ENCODE measurements around the gene OR2T1.
"Not testable (repeated sequence)": the region's sequence is repeated elsewhere in the genome, so short reads cannot be mapped to it uniquely, and the experiment has no call there.

The OR2T1 gene

DNA sequence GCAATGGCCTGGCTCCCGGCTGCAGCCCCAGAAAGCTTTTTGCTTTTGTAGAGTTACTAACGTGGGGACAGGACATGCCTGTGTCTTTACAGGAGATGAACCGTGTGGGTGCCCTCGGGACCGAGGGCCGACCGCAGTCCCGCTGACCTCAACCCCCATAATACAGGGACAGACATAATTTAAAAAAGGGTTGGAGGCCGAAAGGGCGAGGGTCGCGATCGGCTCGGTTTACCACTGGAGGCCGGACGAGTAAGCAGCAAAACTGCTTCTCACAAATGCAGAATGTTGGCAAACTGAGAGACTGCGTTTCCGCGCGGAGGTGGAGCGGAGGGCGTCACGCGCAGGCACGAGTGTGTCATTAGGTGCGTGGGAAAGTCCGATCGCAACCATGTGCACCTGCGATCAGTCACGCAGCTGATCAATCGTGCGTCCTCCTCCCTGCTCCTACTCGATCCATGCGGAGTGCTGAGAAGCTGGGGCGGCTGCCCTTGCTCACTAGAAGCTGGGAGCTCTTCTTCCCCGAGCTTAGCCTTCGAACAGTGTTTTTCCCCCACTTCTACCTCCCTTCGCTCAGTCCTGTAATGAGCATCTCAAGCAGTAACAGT is 31.1 kb downstream of the OR2T1 start:
- DNase-seq; H3K27ac ChIP-seq; intact Hi-C loops (cut with DNase I; ENCODE audit: low total_unique reads): not testable (repeated sequence)

GRCh38 chr1:248434913-248435312 is 32.1 kb downstream of the OR2T1 start:
- H3K27ac ChIP-seq; H3K4me3 ChIP-seq; H3K4me1 ChIP-seq; H3K36me3 ChIP-seq; H3K27me3 ChIP-seq; DNase-seq; intact Hi-C loops (cut with DNase I; ENCODE audit: low total_unique reads); H3K9me3 ChIP-seq: not testable (repeated sequence)

More for the DNA sequence above, 31.1 kb downstream of the OR2T1 start:
- H3K27me3 ChIP-seq, H3K36me3 ChIP-seq, H3K4me1 ChIP-seq, H3K9me3 ChIP-seq, H3K4me3 ChIP-seq: not testable (repeated sequence)

DNA sequence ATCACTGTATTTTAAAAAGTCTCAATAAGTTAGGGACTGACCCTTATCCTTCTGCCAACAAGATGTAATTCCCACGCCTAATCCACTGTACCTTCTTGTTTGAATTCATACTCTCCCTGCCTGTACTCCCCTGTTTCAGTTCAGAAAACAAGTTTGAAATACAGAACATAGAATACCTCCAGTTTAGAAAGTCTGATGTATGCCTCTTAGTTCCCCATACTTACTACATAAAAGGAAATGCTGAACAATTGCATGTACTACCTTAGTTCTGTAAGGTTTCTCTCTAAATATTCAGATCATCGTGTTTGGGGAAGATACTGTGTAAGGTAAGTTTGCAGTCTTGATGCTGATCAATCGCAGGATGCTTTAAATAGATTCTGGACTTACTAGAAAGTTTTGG is 33.5 kb downstream of the OR2T1 start:
- intact Hi-C loops (cut with DNase I; ENCODE audit: low total_unique reads); H3K27me3 ChIP-seq; DNase-seq; H3K36me3 ChIP-seq; H3K4me3 ChIP-seq; H3K27ac ChIP-seq; H3K9me3 ChIP-seq; H3K4me1 ChIP-seq: not testable (repeated sequence)

GRCh38 chr1:248438668-248439067 is 35.8 kb downstream of the OR2T1 start:
- H3K4me3 ChIP-seq; H3K4me1 ChIP-seq; H3K27me3 ChIP-seq; H3K27ac ChIP-seq; H3K36me3 ChIP-seq; intact Hi-C loops (cut with DNase I; ENCODE audit: low total_unique reads); DNase-seq; H3K9me3 ChIP-seq: not testable (repeated sequence)

DNA sequence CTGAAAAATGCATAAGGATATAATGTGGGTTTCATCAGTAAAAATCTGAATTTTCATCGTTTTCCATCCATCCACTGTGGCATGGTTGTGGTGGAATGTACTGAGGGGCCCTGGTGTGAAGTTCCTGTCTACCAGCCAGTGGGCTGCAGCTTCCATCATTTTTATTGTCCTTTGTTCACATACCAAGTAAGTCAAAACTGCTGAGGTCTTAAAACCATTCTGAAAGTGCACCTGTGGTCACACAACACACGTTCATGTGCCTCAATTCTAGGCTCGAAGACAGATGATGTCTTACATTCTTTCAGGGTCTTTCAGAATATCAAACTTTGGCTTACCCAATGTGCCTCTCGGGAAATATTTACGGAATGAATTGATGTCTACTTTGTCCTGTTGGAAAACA is 36.4 kb downstream of the OR2T1 start:
- DNase-seq; H3K4me3 ChIP-seq; H3K27me3 ChIP-seq; intact Hi-C loops (cut with DNase I; ENCODE audit: low total_unique reads); H3K9me3 ChIP-seq; H3K36me3 ChIP-seq; H3K4me1 ChIP-seq; H3K27ac ChIP-seq: not testable (repeated sequence)

DNA sequence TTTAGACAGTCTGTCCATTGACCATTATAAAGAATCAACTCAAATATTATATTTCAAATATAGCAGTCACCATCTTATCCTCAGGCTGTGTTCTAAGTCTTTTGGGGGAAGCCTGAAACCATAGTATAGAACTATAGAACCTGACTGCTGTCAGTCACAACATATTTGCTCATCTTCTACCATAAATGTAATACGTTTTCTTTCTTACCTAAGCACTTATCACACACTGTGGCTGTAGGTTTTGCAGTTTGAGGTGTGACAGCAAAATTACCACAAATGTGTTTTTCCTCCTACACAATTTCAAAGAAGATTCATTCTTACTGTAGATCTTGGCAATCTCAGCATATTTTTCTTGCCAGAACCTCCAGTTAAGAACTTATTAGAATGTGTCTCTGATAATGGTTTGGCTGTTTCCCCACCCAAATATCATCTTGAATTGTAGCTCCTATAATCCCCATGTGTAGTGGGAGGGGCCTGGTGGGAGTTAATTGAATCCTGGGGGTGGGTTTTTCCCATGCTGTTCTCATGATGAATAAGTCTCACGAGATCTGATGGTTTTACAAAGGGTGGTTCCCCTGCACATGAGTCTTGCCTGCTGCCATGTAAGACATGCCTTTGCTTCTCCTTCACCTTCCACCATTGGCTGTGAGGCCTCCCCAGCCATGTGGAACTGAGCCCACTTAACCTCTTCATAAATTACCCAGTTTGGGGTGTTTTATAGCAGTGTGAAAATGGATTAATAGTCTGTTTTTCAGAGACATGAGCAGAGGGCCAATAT is 39.8 kb downstream of the OR2T1 start:
- H3K4me3 ChIP-seq; intact Hi-C loops (cut with DNase I; ENCODE audit: low total_unique reads); DNase-seq; H3K36me3 ChIP-seq; H3K27me3 ChIP-seq; H3K27ac ChIP-seq; H3K9me3 ChIP-seq; H3K4me1 ChIP-seq: not testable (repeated sequence)

GRCh38 chr1:248444603-248445002 is 41.8 kb downstream of the OR2T1 start:
- H3K4me3 ChIP-seq; H3K9me3 ChIP-seq; H3K36me3 ChIP-seq; intact Hi-C loops (cut with DNase I; ENCODE audit: low total_unique reads); H3K4me1 ChIP-seq; H3K27ac ChIP-seq; H3K27me3 ChIP-seq; DNase-seq: not testable (repeated sequence)

DNA sequence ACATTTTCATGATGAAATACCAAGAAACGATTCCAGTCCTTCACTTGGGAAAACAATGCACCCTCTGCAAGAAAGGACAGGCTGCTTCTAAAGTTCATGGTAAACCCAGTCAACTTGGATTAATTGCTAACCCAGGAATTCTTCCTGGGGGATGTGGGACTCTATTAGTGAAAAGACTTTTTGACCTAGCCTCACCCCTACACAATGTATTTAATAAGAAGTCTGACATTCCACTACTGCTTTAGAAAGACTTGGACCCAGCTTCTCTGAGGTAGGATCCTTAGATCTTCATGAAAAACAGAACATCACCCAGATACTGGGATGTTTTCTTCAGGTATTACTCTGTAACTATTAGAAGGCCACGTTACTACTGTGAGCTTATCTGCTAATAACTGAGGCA is 42.6 kb downstream of the OR2T1 start, which contains the start of gene OR2T2:
TSS of gene OR2T2 (plus strand) at position 239 of the 400 bp plus-strand sequence. CDS start 7,161 bp downstream, outside the sequence.
- H3K27ac ChIP-seq; DNase-seq; H3K4me3 ChIP-seq; intact Hi-C loops (cut with DNase I; ENCODE audit: low total_unique reads); H3K4me1 ChIP-seq; H3K27me3 ChIP-seq; H3K9me3 ChIP-seq; H3K36me3 ChIP-seq: not testable (repeated sequence)

- H3K4me1 ChIP-seq; H3K27ac ChIP-seq; intact Hi-C loops (cut with DNase I; ENCODE audit: low total_unique reads); H3K36me3 ChIP-seq; H3K9me3 ChIP-seq; H3K4me3 ChIP-seq; H3K27me3 ChIP-seq; DNase-seq: not testable (repeated sequence)
Observed at GRCh38 chr1:248448409-248449074, 45.7 kb downstream of the OR2T1 start.

- H3K27ac ChIP-seq; DNase-seq; H3K4me1 ChIP-seq; H3K4me3 ChIP-seq; H3K36me3 ChIP-seq; H3K9me3 ChIP-seq; intact Hi-C loops (cut with DNase I; ENCODE audit: low total_unique reads); H3K27me3 ChIP-seq: not testable (repeated sequence)
Observed at GRCh38 chr1:248449821-248450465, 47.1 kb downstream of the OR2T1 start.

- intact Hi-C loops (cut with DNase I; ENCODE audit: low total_unique reads) = not testable (repeated sequence)
Observed at GRCh38 chr1:248450466-248451145, 47.8 kb downstream of the OR2T1 start.

GRCh38 chr1:248453619-248454018 is 50.8 kb downstream of the OR2T1 start:
- H3K27me3 ChIP-seq; H3K36me3 ChIP-seq; H3K4me3 ChIP-seq; H3K4me1 ChIP-seq; DNase-seq; H3K27ac ChIP-seq; intact Hi-C loops (cut with DNase I; ENCODE audit: low total_unique reads); H3K9me3 ChIP-seq: not testable (repeated sequence)

More at GRCh38 chr1:248450466-248451145, 47.8 kb downstream of the OR2T1 start:
- not testable (repeated sequence) for H3K27ac ChIP-seq, DNase-seq, H3K9me3 ChIP-seq, H3K27me3 ChIP-seq, H3K4me1 ChIP-seq, H3K4me3 ChIP-seq, H3K36me3 ChIP-seq

GRCh38 chr1:248455045-248455444 is 52.2 kb downstream of the OR2T1 start:
- H3K27ac ChIP-seq; H3K36me3 ChIP-seq; DNase-seq; H3K4me1 ChIP-seq; H3K27me3 ChIP-seq; H3K4me3 ChIP-seq; H3K9me3 ChIP-seq; intact Hi-C loops (cut with DNase I; ENCODE audit: low total_unique reads): not testable (repeated sequence)
